K562 (cell line): ENCODE results near the gene DBX1.

ENCODE experiments used
- EP300 ChIP-seq: IDR thresholded peaks from 2 replicates; pipeline ENCODE4 v1.6.1; 2012; ENCODE audit warnings: low read length, improper control_type of control experiment
- ETV6 ChIP-seq, 3 experiments: fragments of 150-350 bp in 1 of 3; sonication (generic) in 1 of 3; formaldehyde crosslinking in 1 of 3; IDR thresholded peaks; 2 replicates each; pipeline versions ENCODE4 v1.6.1 to v1.8.0; 2014 to 2022; ENCODE audit warnings: borderline replicate concordance in 2 of 3, low read depth in 2 of 3, antibody characterized with exemption in 1 of 3, low read length in 1 of 3, mild to moderate bottlenecking in 1 of 3, missing genetic modification reagents in 1 of 3
- JUND ChIP-seq, 2 experiments: IDR thresholded peaks; 2 replicates in 1 of 2; 3 replicates in 1 of 2; pipeline ENCODE4 v1.6.1; 2011; ENCODE audit warnings: borderline replicate concordance in 2 of 2, low read depth in 2 of 2, low read length in 2 of 2, improper control_type of control experiment in 1 of 2, missing biosample characterization in 1 of 2, missing genetic modification characterization in 1 of 2, missing genetic modification reagents in 1 of 2
- MAFG ChIP-seq: fragments of 450-650 bp; conservative IDR thresholded peaks from 2 replicates; pipeline ENCODE4 v1.6.1; 2016; ENCODE audit warnings: missing genetic modification characterization, missing compliant biosample characterization
- SP2 ChIP-seq: IDR thresholded peaks from 2 replicates; pipeline ENCODE4 v1.6.1; 2011; ENCODE audit warnings: mild to moderate bottlenecking, low read depth, low read length, moderate library complexity; ENCODE audit not compliant: poor library complexity, severe bottlenecking; ENCODE audit errors: extremely low read depth

DNA sequence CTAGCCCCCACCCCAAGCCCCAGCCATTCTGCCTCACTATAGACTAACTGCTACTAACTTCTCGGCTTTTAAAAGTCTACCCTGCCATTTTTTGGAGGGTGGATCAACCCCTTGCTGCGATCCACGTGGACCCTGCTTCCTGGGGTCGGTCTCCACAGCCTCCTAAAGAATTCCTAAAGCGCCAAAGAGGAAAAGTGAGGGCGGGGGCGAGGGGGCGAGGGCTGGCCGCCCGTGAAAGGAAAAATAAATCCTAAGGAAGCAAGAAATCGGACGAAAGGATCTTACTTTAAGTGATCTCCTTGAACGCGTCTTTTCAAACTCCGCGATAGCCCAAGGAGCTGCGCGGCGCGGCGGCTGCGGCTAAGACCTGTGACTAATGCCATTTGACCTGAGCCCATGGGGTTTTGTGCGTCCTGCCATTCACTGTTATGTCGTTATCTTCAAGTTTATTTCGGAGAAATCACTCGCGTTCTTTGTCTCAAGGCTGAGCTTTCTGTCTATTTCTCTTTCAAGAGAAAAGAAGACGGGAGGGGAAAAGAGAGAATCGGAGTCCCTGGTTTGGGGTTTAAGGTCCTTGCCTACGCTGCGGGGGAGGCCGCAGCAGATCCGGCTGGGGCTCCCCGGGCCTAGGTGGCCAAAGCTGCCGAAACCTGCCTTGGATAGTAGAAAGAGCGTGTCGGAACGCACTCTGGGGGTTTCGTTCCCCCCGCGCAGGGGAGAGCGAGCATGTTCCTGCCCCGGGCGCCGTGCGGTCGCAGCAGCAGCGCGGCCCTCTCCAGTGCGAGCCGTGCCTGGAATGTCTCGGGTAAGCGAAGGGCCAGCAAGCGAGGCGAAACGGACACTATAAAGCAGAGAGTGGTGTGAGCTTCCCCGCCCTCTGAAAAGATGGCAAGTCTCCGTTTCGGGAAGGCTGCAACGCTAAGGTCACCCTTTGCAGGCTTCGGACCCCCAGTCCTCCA lies 2.8 kb upstream of the DBX1 start:
- TF ChIP-seq ETV6 (IDR thresholded peaks at IDR 0.05; ENCODE audit: borderline replicate concordance in 1 of 2, low read depth in 2 of 2, low read length in 1 of 2), result no peak
- no peak for TF ChIP-seq ETV6 (CRISPR knock-in tag; IDR thresholded peaks at IDR 0.05; ENCODE audit: borderline replicate concordance)
- no peak for TF ChIP-seq SP2
- TF ChIP-seq MAFG (tag), result no peak
- TF ChIP-seq EP300, result no peak
- no peak for TF ChIP-seq JUND (IDR thresholded peaks at IDR 0.05; ENCODE audit: borderline replicate concordance, low read depth, low read length)
- no peak for TF ChIP-seq JUND (tag; IDR thresholded peaks at IDR 0.05; ENCODE audit: borderline replicate concordance, low read depth, low read length)
